Glomerular endothelial cell (primary cell): ENCODE data around the gene CHD6. TPM values are rescaled to one million over a fixed set of nuclear protein-coding genes. Genes with fewer than 3 reads are reported as not detected.

Experiments used
- DNase-seq: peaks from one replicate; pipeline ENCODE4 v3.0.0-alpha.2; 2011; ENCODE audit warnings: low read depth, low spot score; ENCODE audit errors: extremely low read depth
- total RNA-seq: library from RNA; depleted of rRNA; stranded (reverse); fragments of >200 nt; gene quantifications from 2 replicates; pipeline ENCODE4 v1.2.3, GENCODE V29; 2015

CHD6 gene
- total RNA-seq, 1 donor from 2014 or later = 25.5 TPM

DNA sequence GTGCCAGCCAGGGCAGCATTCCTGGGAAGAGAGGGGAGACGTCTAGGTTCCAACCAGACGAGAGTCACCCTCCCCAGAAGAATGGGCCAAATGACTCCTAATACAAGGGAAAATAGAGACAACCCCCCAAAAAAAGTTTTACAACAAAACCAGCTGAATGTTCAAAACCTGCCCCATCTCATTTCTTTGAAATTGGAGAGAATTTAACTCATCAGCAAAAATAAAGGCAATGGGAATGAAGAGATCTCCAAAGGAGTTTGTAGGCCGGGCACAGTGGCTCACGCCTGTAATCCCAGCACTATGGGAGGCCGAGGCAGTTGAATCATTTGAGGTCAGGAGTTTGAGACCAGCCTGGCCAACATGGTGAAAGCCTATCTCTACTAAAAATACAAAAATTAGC lies 241.8 kb downstream of the CHD6 start:
- DNase-seq = no peak

DNA sequence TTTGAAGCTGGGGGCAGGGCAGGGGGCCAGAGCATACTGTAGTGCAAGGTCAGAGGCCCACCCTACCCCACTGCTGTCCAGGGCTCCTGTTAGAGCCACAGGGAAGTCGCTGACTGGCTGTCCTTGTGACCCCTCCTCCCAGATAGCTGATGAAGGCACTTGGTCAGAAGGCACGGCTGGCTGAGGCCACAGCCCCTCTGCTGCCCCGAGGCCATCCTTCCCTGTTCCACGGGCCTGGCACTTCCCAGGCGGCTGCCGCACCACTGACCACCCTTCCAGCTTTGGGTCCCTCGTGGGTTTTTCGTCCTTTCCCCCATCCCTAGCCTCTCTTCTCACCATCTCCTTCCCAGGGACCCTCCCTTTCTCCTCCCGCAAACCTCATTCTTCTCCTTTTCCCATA lies 242.3 kb downstream of the CHD6 start:
- DNase-seq = no peak

DNA sequence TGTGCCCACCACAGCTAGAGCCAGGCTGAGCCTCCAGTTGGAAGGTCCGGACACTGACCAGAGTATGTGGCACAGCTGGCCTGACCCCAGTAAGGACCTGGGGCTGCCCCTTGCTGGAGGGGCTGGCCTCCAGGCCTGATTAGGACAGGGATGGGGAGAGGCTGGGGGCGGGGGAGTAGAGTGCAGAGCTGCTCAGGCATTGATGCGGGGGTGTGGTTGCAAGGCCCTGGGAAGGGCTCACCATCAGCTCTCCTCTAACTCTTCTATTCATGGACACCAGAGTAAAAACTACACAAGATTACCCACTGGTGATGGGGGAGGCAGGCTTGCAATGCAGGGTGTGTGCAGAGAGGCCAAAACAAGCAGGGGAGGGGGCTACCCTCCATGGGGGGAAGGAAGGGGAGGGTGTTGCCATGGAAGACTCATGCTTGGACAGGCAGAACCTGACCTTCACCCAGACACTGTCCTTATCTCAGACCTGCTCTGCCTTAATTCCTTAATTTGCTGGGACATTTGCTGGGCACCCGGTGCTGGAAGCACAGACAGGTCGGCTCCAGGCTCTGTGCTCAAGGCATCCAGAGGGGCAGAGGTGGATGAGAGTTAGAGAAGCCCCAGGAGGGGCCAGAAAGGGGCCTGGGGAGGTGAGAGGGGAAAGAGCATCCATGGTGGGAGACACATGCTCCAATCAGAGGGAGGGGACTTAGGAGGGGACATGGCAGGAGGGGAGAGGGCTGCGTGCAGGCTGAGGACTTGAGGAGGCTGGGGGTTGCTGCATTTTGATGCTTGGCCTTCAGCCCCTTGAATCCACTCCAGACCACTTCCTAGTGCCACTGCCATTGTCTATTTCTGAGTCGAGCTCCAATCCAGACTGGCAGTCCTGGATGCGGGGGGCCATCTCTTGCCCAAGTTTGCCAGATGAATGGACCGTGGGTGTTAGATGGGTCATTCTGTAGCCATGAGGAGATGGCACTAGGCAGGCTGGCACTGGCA lies 244.0 kb downstream of the CHD6 start:
- no peak for DNase-seq

DNA sequence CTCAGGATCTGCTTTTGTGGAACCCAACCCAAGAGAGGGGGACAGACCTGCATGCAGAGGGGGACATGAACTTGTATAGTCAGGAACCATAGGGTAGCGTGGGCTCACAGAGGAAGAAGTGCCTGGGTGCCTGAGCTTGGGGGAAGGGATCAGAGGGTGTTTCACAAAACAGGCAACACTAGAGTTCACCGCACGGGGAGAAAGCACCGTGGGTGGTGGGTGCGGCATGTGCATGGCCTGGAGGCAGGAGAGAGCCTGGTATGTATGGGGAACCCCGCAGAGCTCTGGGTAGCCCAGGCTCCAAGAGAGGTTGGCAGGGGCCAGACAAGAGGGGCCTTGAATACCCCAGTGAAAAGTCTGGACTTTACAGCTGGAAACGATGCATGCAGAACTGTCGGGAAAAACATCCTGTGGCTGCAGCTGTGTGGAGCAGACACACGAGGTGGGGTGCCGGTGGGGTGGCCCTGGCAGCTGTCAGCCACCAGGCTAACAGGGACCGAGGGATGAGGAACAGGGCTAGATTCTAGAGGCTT lies 244.9 kb downstream of the CHD6 start:
- DNase-seq = no peak

DNA sequence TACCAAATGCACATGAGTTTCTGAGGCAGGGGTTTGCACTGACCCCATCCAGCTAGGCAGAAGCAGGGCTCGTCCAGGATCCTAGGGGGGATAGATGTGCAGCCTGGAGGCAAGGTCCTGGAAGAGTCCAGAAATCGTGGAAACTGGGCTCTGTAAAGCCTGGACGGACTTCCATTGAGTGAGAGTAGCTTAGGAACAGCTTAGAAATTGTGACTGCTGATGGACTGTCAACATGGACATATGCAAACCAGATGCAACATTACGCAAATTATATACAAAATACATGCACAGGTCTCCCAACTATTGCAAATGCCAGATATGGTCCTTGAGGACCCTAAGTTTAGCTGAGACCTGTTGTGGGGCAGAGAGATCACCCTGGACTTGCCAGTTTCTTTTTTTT lies 246.8 kb downstream of the CHD6 start:
- no peak for DNase-seq

DNA sequence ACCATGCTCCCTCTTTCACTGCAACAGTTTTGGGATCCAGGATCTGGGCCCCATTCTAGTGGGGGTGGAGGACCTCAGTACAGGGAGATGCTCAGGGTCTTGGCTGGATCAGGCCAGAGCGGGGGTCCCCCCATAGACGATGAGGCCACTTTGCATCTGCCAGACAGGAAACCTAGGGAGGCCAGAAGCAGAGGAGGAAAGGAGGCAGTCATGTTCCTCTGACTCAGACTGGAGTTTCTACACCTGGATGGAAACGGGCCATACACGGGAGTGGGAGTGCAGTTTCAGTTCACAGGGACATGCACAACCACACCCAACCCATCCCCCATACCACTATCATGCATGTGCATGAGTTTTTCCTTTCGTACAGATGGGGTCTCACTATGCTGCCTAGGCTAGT lies 248.0 kb downstream of the CHD6 start:
- no peak for DNase-seq

DNA sequence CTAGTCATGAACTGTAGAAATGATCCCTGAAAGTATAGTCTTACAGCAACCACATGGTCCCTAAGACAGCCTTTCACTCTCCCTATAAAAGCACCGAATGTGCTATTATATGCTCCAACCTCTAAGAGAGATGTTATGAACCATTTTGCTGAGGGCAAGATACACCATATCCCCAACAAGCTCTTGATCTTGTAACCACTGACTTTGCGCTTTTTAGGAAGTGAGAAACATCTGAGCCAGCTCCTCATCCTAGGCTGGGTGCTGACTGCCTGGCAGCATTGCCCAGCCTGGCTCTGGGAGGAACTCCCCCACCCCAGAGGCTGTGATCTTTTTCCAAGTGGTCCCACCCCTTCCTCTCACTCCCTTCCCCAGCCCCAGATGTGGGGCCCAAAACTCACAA lies 248.5 kb downstream of the CHD6 start:
- no peak for DNase-seq

DNA sequence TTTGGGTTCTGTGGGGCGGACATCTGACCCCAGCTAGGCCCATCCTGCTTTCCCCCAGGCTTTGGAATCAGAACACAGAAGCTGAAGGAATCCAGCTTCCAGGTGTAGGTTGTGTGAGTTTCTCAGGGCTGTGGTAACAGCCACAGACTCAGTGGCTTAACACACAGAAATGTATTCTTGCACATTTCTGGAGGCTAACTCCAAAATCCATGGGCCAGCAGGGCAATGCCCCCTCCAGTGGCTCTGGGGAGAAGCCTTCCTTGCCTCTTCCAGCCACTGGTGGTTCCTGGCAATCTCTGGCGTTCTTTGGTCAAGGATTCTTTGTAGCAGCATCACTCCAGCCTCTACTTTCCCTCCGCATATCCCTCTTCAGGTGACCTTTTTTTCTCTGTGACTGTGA lies 250.2 kb downstream of the CHD6 start:
- DNase-seq = no peak

DNA sequence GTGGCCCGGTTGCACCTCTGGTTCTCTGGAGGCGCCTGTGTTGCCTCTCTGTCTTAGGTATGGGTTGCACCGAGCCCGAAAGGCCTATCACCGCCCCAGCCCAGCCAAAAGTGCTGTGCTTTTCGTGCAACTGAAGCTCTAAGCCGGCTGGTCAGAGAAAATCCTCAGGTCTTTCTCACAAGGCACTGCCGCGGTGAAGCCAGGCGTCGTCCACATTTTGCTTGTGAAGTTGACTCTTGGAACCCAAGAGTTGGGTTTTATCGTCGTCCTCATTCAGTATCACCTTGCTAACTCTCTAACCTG lies 250.8 kb downstream of the CHD6 start:
- no peak for DNase-seq

DNA sequence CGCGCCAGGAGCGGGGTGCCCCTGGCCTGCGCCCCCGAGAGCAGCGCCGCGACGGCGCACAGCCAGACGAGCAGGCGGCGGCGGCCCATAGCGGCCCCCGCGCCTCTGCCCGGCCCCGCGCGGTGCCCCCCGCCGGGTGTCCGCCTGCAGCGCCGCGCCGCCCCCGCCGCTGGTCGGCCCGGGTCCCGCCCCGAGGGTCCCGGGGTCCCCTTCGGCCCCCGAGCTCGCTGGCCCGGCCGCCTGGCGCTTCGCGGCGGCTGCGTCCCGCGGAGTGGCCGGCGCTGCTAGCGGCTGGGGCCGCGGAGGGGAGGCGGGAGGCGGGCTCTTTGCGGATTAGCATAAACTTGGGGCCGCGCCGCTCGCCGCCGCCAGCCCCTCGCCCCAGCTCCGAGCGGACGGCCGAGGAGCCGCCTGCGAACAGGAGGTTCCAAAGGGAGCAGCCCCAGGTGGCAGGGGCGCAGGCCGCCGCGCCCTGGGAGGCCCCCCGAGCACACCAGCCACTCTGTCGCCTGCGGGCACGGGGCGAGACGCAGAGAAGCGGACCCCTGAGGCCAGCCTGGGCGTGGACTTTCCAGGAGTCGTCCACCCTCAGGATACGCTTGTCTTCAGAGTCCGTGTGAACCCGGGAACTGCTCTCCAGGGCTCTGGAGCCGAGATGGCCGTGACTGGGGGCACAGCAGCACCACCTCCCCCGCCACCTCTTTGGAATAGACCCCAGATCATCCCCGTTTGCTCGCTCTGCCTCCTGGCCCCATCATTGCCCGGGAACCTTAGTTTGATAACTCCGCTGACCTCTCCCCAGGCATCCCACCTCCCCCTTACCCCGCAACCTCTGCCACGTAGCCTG lies 251.4 kb downstream of the CHD6 start, which contains the start of gene EMILIN3:
Gene EMILIN3 (minus strand): TSS at position 273 of the 847 bp plus-strand sequence. CDS start 184 bp downstream, at position 89.
- no peak for DNase-seq

DNA sequence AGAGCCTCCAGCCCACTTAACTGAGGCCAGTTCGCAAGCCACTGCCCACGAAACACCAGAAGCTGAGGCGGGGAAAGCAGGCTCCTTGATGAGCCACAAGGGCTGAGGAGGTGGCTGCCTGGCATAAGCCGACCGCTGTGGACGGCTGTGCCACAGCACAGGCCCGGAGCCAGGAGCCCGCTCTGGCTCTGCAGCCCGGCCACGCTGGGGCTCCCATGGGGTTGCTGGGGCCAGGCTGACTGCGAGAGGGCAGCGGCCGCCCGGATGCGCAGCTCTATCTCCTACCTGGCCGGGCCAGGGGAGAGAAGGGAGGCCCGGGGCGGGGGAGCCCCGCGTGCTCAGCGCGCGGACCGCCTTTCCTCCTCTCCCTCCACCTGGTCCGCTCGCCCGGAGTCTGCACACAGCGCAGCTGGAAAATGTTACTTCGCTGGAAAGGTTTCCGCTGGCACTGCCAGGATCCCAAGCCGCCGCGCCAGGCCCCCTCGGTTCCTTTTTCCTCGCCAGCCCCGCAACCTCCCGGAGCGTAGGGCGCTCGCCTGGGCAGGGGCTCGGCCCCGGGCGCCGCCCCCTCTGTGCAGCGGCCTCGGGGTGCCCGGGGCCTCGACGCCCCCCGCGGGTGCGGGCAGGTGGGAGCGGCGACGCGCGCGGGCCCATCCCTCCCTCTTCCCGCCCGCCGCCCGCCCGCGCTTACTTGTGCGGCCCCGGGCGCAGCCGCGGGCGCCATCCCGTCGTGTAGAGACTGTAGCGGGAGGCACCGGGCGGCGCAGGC lies 252.2 kb downstream of the CHD6 start:
- no peak for DNase-seq

DNA sequence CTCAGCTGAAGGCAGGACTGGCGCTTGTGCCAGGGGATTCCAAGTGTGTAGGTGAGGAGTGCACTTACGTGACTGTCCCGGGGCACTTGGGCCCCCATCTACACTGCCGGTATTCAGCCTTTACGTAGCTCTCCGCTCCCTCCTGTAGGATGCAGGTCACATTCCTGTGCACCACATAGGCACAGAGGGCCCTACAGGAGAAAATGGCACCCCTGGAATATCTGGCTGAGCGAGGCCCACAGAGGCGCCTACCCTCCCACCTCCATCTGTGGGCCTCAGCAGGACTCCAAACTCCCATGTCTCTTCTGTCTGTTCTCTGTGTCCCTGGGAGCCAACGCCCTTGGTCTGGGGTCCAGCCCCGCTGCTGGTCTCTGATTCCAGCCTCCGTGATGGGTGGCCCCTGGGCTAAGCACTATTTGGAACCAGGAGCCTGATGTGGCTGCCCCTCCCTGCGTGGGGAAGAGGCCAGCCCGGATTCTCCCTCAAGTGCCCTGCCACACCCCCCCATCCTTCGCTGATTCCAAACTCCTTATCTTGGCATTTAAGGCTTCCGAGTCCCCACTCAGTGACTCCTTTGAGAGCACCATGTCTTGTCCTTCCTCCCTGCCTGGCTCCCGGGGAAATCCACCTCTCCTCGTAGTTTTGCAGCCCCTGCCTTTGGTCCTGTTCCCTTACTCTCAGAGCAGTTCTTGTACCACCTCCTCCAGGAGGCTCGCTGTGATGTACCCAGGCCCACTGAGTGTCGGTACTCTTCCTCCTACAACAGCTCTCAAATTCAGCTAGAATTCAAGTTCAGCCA lies 253.0 kb downstream of the CHD6 start:
- DNase-seq = no peak

DNA sequence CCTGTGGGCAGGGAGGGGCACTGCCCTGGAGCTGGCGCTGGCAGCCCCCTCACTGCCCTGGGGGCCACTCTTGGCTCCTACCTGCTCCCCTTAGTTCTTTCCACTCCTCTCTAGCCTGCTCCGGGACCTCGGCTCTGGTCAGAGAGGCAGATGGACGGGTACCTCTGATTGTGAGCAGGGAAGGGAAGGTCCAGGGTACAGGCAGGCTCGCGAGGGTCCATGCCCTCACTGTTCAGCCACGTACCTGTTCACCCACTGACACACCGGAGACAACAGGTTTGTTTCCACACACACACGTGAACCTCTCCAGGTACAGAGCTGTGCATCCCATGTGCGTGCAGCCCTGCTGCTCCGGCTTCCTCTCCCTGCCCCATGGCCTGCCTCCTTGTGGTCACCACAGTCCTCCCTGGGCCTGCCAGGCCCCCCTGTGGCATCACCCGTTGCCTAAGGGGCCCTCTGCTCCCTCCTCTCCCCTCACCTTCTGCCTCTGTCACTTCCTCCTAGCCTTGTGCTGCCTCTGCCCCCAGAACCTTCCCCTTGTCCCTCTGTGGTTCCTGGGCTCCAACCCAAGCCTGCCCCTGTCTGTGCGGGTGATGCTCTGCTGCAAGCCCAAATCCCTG lies 253.8 kb downstream of the CHD6 start:
- DNase-seq = no peak

DNA sequence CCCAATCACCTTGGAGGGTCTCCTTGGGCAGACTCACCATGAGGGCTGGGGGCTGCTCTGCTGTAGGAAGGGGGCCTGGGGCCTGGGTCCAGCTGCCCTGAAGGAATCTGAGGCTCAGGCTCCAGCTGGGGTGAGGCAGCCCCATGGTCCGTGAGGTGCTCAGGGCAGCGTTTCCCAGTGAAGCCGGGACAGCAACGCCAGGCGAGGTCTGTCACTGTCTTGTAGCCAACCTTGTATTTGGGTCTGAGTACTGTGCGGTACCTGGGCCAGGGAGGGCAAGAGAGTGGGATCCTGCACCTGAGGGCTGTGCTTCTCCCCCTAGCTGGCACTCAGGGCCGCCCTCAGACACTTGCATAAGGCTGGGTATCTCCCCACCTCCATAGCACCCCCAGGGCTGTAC lies 254.6 kb downstream of the CHD6 start:
- DNase-seq = no peak

DNA sequence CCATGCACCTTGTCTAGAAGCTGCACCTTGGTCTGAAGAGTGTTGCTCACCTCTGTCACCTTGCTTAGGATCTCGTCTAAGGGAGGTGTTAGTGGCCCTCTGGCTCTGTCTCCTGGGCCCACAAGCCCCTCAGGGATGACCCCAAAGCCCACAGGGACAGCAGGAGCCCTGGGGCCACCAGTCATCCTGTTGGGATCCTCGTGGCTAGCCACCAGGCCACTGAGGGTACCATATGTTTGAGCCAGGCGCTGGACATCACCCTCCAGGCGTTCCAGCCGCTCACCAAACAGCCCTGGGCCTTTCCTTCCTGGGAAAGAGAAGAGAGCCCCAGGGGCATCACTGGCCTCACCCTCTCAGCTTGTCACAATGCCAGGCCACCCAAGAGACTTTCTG lies 255.4 kb downstream of the CHD6 start:
- no peak for DNase-seq

DNA sequence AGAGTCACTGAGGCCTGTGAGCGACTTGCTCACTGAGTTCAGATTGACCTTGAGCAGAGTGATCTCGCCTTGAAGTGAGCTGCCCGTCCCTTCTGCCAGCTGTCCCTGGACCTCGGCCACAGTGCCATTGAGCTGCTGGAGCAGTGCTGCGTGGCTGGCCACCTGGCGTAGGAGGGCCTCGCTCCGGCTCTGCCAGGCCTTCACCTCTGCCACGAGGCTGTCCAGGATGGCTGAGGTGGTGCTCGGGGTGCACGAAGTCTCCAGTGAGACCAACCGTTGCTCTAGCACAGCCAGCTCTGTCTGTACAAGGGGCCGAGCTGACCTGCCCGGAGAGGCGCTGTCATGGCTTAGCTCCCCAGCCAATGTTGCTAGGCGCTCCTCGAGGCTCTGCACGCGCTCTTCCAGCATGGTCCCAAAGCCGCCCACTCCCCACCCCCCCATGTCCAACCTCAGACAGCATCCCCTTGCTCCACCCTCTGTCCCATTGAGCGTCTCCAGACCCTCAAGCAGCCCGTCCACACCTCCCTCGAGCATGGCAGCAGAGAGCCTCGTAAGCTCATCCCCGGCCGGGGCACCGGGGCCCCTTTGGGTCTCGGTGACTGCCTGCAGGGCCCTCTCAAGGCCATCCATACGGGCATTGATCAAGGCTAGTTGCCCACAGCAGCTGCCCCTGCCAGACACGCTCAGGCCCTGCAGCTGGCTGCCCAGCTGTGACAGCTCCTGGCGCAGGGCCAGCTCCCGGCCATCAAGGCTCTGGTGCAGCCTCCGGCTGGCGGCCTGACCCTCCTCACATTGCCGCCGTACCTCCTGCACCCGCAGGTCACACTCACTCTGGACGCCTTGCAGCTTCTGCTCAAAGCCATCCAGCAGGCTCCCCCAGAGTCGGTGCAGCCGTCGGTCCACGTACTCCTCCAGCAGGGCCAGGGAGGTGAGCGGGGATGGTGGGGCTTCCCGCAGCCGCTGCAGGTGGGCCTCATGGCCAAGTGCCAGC lies 256.1 kb downstream of the CHD6 start:
- DNase-seq = no peak

DNA sequence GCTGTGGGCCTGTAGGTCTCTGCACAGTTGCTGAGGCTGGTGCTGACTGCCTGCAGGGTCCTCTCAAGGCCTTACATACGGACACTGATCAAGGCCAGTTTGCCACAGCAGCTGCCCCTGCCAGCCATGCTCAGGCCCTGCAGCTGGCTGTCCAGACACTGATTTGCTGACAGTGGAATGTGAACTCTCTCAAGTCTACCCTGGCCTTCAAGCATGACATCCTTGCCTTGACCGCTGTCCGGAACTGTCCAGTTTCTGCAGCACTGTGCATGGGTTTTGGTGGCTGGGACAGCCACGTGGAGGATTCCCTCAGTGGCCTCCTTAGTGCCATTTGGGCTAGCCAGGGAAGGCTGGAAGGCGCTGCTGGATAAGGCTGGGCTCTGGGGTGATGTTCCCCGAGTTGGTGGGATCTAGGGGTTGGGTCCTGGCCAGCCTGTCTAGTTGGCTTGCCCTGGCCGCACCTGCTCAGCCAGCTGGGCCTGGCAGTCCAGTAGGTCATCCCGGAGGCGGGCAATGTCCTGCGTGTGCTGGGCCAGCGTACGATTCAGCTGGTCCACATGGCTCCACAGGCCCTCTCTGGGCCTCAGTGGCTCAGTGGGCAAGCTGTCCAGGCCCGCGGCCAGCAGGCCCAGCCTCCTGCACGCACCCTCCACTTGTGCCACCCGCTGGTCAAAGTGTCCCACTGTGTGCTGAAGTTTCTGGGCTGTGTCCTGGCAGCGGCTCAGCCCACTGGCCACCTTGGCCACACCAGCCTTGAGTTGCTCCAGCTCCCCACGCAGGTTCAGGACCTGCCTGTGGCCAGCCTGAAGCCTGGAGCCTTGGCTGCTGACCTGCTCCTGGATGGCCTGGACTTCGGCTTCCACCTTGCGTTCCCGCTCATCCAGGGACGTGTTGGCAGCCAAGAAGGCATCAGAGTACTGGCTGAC lies 257.1 kb downstream of the CHD6 start:
- no peak for DNase-seq
